HepG2 (cell line): ENCODE results near the gene DENND2A. TPM values are rescaled to one million over a fixed set of nuclear protein-coding genes. Genes with fewer than 3 reads are reported as not detected.

ENCODE experiments used
- ATAC-seq: fragments of 200-7000 bp; cut with Tn5 transposase; 3 replicates; pipeline ENCODE4 v1.9.1; 2020; ENCODE audit warnings: mild to moderate bottlenecking, moderate library complexity
- BruUV-seq: library from RNA; stranded (reverse); fragments of 400-500 nt; replicated peaks from 2 replicates; lab custom pipeline; 2021; lab: Mats Ljungman, UMichigan
- CTCF ChIA-PET: fragments of 300-600 bp; formaldehyde crosslinking; extraction: SDS; loops from one replicate; lab custom pipeline; 2021; ENCODE audit warnings: low total read pairs, inconsistent platforms, low intra/inter-chr PET ratio; lab: Yijun Ruan, JAX
- POLR2A ChIA-PET: fragments of 350-600 bp; sonication (Branson Sonifier 250); formaldehyde crosslinking; loops from one replicate; lab custom pipeline; 2020; ENCODE audit warnings: antibody characterized with exemption, inconsistent platforms; lab: Yijun Ruan, JAX
- DNase-seq: peaks from one replicate; pipeline ENCODE4 v3.0.0-alpha.2; 2015; ENCODE audit warnings: low spot score
- FAIRE-seq: peaks from 3 replicates; lab custom pipeline; 2011; peaks lifted over from hg19 to GRCh38; lab: Jason Lieb, UNC
- H2AFZ ChIP-seq: one replicate; pipeline ENCODE4 v1.6.1; 2011; ENCODE audit warnings: low read length, inconsistent platforms
- H3K27ac ChIP-seq: fragments of 300-600 bp; 3 replicates; pipeline ENCODE4 v1.8.0; 2011; ENCODE audit warnings: mixed run types, mild to moderate bottlenecking, mixed read lengths, low read length, inconsistent platforms; ENCODE audit not compliant: insufficient read depth; ENCODE audit errors: extremely low read length
- H3K27me3 ChIP-seq, 2 experiments: fragments of 200-600 bp in 1 of 2; 2 replicates in 1 of 2; 3 replicates in 1 of 2; pipeline versions ENCODE4 v1.6.0 to v1.8.0; 2011; ENCODE audit warnings: low read length in 2 of 2, mild to moderate bottlenecking in 2 of 2, moderate library complexity in 2 of 2, inconsistent platforms in 1 of 2; ENCODE audit not compliant: insufficient read depth in 2 of 2, control insufficient read depth in 1 of 2
- H3K36me3 ChIP-seq, 2 experiments: fragments of 200-600 bp in 1 of 2; replicated peaks in 1 of 2; 2 replicates in 1 of 2; 3 replicates in 1 of 2; pipeline versions ENCODE4 v1.5.1 to v1.8.0; 2011; ENCODE audit warnings: low read length in 2 of 2, inconsistent platforms in 1 of 2; ENCODE audit not compliant: insufficient read depth in 2 of 2, control insufficient read depth in 1 of 2
- H3K4me1 ChIP-seq: 2 replicates; pipeline ENCODE4 v1.5.1; 2012; ENCODE audit warnings: low read length, inconsistent platforms; ENCODE audit not compliant: insufficient read depth
- H3K4me2 ChIP-seq: 2 replicates; pipeline ENCODE4 v1.6.0; 2011; ENCODE audit warnings: low read depth, low read length, inconsistent platforms
- H3K4me3 ChIP-seq, 3 experiments: fragments of 200-600 bp in 1 of 3; sonication (generic), shearing (Covaris generic) in 1 of 3; replicated peaks in 1 of 3; 2 replicates each; pipeline ENCODE4 v1.5.1; 2011 to 2016; ENCODE audit warnings: low read length in 3 of 3, inconsistent platforms in 2 of 3, low read depth in 2 of 3, mild to moderate bottlenecking in 2 of 3, control low read depth in 1 of 3, mixed read lengths in 1 of 3; ENCODE audit not compliant: insufficient read depth in 1 of 3
- H3K79me2 ChIP-seq: one replicate; pipeline ENCODE4 v1.6.1; 2011; ENCODE audit warnings: low read length, inconsistent platforms; ENCODE audit not compliant: insufficient read depth
- H3K9ac ChIP-seq: 2 replicates; pipeline ENCODE4 v1.6.0; 2011; ENCODE audit warnings: mild to moderate bottlenecking, low read depth, low read length, inconsistent platforms; ENCODE audit not compliant: insufficient read depth
- H3K9me3 ChIP-seq: 2 replicates; pipeline ENCODE4 v1.5.1; 2012; ENCODE audit warnings: mild to moderate bottlenecking, low read length
- H4K20me1 ChIP-seq: 2 replicates; pipeline ENCODE4 v1.6.0; 2011; ENCODE audit warnings: inconsistent platforms, mild to moderate bottlenecking, low read length, moderate library complexity; ENCODE audit not compliant: insufficient read depth
- CBFB ChIP-seq: sonication (generic); formaldehyde crosslinking; IDR thresholded peaks from 2 replicates; pipeline ENCODE4 v1.4.0; 2020; ENCODE audit warnings: missing genetic modification reagents
- MAFK ChIP-seq, 2 experiments: IDR thresholded peaks in 1 of 2; conservative IDR thresholded peaks in 1 of 2; 2 replicates each; pipeline ENCODE4 v1.6.1; 2011; ENCODE audit warnings: improper control_type of control experiment in 2 of 2, low read length in 2 of 2
- NFIB ChIP-seq: sonication (generic); formaldehyde crosslinking; IDR thresholded peaks from 2 replicates; pipeline ENCODE4 v1.9.0; 2021; ENCODE audit warnings: missing genetic modification reagents, mild to moderate bottlenecking, borderline replicate concordance
- POLR2AphosphoS2 ChIP-seq: IDR thresholded peaks from 2 replicates; pipeline ENCODE4 v1.6.1; 2011; ENCODE audit warnings: low read depth, low read length, improper control_type of control experiment
- RFX5 ChIP-seq: IDR thresholded peaks from 2 replicates; pipeline ENCODE4 v1.6.1; 2011; ENCODE audit warnings: low read depth, low read length, improper control_type of control experiment
- ZC3H4 ChIP-seq: sonication (generic); formaldehyde crosslinking; IDR thresholded peaks from 2 replicates; pipeline ENCODE4 v1.4.0; 2020; ENCODE audit warnings: missing genetic modification reagents, borderline replicate concordance
- ZNF280B ChIP-seq: sonication (generic); formaldehyde crosslinking; IDR thresholded peaks from 2 replicates; pipeline ENCODE4 v1.5.0; 2020; ENCODE audit warnings: missing genetic modification reagents, mild to moderate bottlenecking, borderline replicate concordance
- ZNF3 ChIP-seq: IDR thresholded peaks from 2 replicates; pipeline ENCODE4 v1.7.0; 2017; ENCODE audit warnings: inconsistent platforms
- ZNF572 ChIP-seq: sonication (generic); formaldehyde crosslinking; IDR thresholded peaks from 2 replicates; pipeline ENCODE4 v1.5.1; 2020; ENCODE audit warnings: mild to moderate bottlenecking, missing genetic modification reagents
- ZNF704 ChIP-seq: sonication (generic); formaldehyde crosslinking; IDR thresholded peaks from 2 replicates; pipeline ENCODE4 v1.8.1; 2023; ENCODE audit warnings: mild to moderate bottlenecking, inconsistent platforms, moderate library complexity, missing genetic modification reagents, borderline replicate concordance
- ZNF720 ChIP-seq: sonication (generic); formaldehyde crosslinking; IDR thresholded peaks from 2 replicates; pipeline ENCODE4 v1.4.0; 2020; ENCODE audit warnings: missing genetic modification reagents
- WGBS: methylation state at CpG from one replicate; pipeline ENCODE4 v1.1.6; 2017; ENCODE audit warnings: low lambda C conversion rate; 5-methylcytosine and 5-hydroxymethylcytosine counted together
- in situ Hi-C: cut with HindIII; loops from 2 replicates; pipeline ENCODE4 v1.10.0; 2017; ENCODE audit warnings: low pct_unique_long_range_greater_than_20kb; ENCODE audit not compliant: extremely low pct_ligation_motif_present
- intact Hi-C: fragments of 100-400 bp; cut with micrococcal nuclease; formaldehyde crosslinking; loops from one replicate; pipeline ENCODE4 v1.10.0; 2022; ENCODE audit not compliant: unreplicated experiment
- polyA plus RNA-seq, 8 experiments: library from polyadenylated mRNA; depleted of rRNA in 3 of 8; stranded (reverse) in 7 of 8; unstranded in 1 of 8; fragments of >200 nt; fragmentation: Illumina TruSeq in 4 of 8; extraction: Trizol in 4 of 8; gene quantifications; 2 replicates each; pipeline versions ENCODE4 v1.2.1 to v1.2.3, GENCODE V29; 2011 to 2016; ENCODE audit warnings: low read depth in 4 of 8, missing spikeins in 1 of 8, mixed read lengths in 1 of 8; ENCODE audit not compliant: insufficient read depth in 1 of 8
- total RNA-seq, 5 experiments: library from RNA; depleted of rRNA; stranded (reverse); fragments of >200 nt; fragmentation: Illumina TruSeq; extraction: Trizol; gene quantifications; 2 replicates each; pipeline ENCODE4 v1.2.3, GENCODE V29; 2016; ENCODE audit warnings: low read depth in 1 of 5

The DENND2A gene
- total and polyA plus RNA-seq, 2 of the 13 experiments (the other 11 are each of a cell fraction or from before 2014, with no cell fraction given) = not detected

DNA sequence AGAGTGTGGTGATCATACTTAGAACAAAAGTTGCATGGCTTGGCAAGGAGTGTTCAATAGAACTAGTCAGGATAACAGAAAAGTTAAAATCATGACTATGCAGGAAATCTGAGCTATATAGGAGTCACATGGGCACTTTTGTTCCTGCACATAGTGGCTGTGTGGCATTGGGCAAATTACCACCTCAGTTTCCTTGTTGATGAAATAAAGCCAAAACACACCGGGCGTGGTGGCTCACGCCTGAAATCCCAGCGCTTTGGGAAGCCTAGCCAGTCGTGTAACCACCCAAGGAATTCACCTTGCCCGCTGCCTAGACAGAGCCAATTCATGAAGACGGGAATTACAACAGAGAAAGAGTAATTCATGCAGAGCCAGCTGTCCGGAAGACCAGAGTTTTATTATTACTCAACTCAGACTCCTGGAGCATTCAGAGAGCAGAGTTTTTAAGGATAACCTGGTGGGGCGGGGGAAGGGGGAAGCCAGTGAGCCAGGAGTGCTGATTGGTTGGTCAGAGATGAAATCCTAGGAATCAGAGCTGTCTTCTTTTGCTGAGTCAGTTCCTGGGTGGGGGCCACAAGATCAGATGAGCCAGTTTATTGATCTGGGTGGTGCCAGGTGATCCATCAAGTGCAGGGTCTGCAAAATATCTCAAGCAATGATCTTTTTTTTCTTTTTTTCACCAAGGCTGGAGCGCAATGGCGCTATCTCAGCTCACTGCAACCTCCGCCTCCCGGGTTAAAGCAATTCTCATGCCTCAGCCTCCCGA is 154.9 kb downstream of the DENND2A start:
- Histone ChIP-seq H3K9me3 (no peaks in the 10 kb centered on the region), H3K27ac (no peak overlapping the region), H4K20me1 (no peaks in the 10 kb centered on the region), H3K36me3 (no peaks in the 10 kb centered on the region), H3K4me3 (no peak overlapping the region), H3K4me2 (no peak overlapping the region), H3K9ac (no peak overlapping the region), H2AFZ (no peak overlapping the region), H3K27me3 (no peaks in the 10 kb centered on the region; a peak in 1 of 5 replicates), H3K79me2 (no peaks in the 10 kb centered on the region), H3K4me1 (no peaks in the 10 kb centered on the region; the same call in 1 of the 2 replicates)
- ATAC-seq = no peak
- ChIA-PET CTCF (no interaction called here), POLR2A (no interaction called here)
- in situ Hi-C loops = no loop called here
- WGBS = 54% methylated on average over 9 of the region's 14 CpGs
- no peak for FAIRE-seq
- BruUV-seq = no TSS peak
- intact Hi-C loops = no loop called here
- no peak for DNase-seq
- TF ChIP-seq MAFK (conservative IDR thresholded peaks at IDR 0.05 in 1 of 2, IDR thresholded peaks at IDR 0.05 in 1 of 2; ENCODE audit: low read length in 2 of 2) = peak in 1 of 2 experiments; percentile 46; a peak in 2 of 4 replicates
- no peak for TF ChIP-seq ZNF280B (CRISPR knock-in tag)

DNA sequence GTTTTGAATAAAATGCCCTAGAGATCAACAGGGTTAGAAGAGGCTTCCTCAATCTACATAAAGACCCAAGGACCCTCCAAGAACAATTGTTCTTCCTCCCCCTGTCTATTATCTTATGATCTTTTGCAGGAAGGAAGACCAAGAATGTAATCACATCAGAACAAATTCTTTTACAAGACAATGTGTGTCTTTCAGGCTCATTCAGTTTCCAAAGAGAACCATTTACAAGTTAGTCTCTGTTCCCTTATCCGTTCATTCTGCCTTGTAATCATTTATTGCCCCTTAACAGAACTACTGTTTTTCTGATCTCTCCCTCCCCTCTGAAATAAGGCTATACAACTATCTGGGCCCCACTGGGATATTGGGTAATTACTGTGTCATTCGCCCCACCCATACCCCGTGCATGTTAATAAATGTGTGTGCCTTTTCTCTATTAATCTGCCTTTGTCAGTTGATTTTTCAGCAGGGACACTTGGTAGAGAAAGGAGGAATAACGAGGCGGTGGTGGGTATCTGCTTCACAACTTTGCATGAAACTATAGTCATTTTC is 155.6 kb downstream of the DENND2A start:
- Histone ChIP-seq H3K27me3 (no peaks in the 10 kb centered on the region; a peak in 1 of 5 replicates), H3K4me2 (no peak overlapping the region), H2AFZ (no peak overlapping the region), H3K9ac (no peak overlapping the region), H3K4me1 (peaks cover under 1% of the 10 kb centered on the region; the same call in 1 of the 2 replicates), H3K4me3 (no peak overlapping the region), H3K9me3 (no peaks in the 10 kb centered on the region), H3K79me2 (no peaks in the 10 kb centered on the region), H3K36me3 (no peaks in the 10 kb centered on the region), H4K20me1 (no peaks in the 10 kb centered on the region), H3K27ac (no peak overlapping the region)
- no peak for ATAC-seq
- POLR2A ChIA-PET = no interaction called here
- no TSS peak for BruUV-seq
- intact Hi-C loops = no loop called here
- 35% methylated on average over 5 of the region's 5 CpGs for WGBS
- in situ Hi-C loops = no loop called here
- no peak for DNase-seq
- CTCF ChIA-PET = no interaction called here
- TF ChIP-seq RFX5 (no peak), ZNF3 (CRISPR knock-in tag) (no peak), CBFB (CRISPR knock-in tag) (no peak), ZNF572 (CRISPR knock-in tag) (no peak), ZNF720 (CRISPR knock-in tag) (no peak), POLR2AphosphoS2 (no peak), NFIB (CRISPR knock-in tag) (no peak), ZC3H4 (CRISPR knock-in tag) (no peak), ZNF704 (no peak)
- FAIRE-seq = no peak
